AG08396 (cell line): ENCODE measurements around the gene BSN.

Experiments used
- DNase-seq: peaks from one replicate; pipeline ENCODE4 v3.0.0; 2012; ENCODE audit warnings: low spot score, mixed read lengths

Gene BSN

DNA sequence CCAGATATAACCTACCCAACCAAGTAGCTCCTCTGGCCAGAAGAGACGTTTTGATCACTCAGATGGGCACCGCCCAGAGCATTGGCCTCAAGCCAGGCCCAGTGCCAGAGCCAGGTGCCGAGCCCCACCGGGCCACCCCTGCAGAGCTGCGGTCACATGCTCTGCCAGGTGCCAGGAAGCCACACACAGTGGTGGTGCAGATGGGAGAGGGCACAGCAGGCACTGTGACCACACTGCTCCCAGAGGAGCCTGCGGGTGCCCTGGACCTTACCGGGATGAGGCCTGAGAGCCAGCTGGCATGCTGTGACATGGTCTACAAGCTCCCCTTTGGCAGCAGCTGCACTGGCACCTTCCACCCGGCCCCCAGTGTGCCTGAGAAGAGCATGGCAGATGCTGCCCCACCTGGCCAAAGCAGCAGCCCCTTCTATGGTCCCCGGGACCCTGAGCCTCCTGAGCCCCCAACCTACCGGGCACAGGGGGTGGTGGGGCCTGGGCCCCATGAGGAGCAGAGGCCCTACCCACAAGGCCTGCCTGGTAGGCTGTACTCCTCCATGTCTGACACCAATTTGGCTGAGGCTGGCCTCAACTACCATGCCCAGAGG is 100.8 kb downstream of the BSN start:
- DNase-seq = no peak

- DNase-seq = no peak
These were observed 101.5 kb downstream of the BSN start for GRCh38 chr3:49655731-49656285.

GRCh38 chr3:49656541-49657112 is 102.3 kb downstream of the BSN start:
- DNase-seq = no peak

DNA sequence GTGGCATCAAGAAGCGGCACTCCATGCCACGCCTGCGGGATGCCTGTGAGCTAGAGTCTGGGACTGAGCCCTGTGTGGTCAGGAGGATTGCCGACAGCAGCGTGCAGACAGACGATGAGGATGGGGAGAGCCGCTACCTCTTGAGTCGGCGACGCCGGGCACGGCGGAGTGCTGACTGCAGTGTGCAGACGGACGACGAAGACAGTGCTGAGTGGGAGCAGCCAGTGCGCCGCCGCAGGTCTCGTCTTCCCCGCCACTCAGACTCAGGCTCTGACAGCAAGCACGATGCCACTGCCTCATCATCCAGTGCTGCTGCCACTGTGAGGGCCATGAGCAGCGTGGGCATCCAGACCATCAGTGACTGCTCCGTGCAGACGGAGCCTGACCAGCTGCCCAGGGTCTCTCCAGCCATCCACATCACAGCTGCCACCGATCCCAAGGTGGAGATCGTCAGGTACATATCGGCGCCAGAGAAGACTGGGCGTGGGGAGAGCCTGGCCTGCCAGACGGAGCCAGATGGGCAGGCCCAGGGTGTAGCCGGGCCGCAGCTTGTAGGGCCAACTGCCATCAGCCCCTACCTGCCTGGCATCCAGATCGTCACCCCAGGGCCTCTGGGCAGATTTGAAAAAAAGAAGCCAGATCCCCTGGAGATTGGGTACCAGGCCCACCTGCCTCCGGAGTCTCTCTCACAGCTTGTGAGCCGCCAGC is 103.1 kb downstream of the BSN start:
- DNase-seq = no peak

- DNase-seq = no peak
These were observed 104.4 kb downstream of the BSN start for GRCh38 chr3:49658711-49659110.

DNA sequence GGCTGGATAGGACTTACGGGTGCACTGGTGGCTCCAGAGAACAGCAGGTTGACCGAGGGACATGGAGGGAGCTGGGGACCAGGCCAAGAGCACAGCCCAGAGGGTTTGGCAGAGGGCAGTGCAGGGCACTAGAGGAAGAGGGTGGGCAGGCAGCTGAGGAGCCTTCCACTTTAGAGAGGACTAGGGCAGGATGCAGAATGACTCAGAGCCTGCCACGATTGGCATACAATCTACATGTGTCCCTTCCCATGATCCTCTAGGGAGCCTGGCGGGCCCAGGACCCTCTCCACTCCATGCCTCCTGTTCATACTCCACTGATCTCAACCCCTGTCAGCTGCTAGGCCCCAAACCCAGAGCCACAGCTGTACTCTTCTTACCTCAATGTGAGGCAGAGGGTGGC is 105.5 kb downstream of the BSN start:
- no peak for DNase-seq

DNA sequence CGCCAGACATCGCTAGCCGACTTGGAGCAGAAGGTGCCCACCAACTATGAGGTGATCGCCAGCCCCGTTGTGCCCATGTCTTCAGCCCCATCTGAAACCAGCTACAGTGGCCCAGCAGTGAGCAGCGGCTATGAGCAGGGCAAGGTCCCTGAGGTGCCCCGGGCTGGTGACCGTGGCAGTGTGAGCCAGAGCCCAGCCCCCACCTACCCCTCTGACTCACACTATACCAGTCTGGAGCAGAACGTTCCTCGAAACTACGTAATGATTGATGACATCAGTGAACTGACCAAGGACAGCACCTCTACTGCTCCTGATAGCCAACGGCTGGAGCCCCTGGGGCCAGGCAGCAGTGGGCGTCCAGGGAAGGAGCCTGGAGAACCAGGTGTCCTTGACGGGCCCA is 107.0 kb downstream of the BSN start:
- no peak for DNase-seq

- no peak for DNase-seq
These were observed 107.7 kb downstream of the BSN start for GRCh38 chr3:49662021-49662420.

DNA sequence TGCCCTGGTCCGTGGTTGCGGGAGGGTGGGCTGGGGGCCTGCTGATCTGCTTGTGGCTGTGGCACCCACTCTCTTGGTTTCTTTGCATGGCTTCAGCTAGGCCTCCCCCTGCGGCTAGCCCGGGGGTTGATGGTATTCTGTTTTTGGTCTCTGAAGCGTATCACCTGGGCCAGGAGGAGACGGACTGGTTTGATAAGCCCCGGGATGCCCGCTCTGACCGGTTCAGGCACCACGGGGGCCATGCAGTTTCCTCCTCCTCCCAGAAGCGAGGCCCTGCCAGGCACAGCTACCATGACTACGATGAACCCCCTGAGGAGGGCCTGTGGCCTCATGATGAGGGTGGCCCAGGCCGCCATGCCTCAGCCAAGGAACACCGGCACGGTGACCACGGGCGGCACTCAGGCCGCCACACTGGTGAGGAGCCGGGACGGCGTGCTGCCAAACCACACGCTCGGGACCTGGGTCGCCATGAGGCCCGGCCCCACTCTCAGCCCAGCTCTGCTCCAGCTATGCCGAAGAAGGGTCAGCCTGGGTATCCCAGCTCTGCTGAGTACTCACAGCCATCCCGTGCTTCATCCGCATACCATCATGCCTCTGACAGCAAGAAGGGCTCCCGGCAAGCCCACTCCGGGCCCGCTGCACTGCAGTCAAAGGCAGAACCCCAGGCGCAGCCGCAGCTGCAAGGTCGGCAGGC is 108.6 kb downstream of the BSN start:
- DNase-seq = no peak

- no peak for DNase-seq
These were observed 109.6 kb downstream of the BSN start for GRCh38 chr3:49663831-49664230.

DNA sequence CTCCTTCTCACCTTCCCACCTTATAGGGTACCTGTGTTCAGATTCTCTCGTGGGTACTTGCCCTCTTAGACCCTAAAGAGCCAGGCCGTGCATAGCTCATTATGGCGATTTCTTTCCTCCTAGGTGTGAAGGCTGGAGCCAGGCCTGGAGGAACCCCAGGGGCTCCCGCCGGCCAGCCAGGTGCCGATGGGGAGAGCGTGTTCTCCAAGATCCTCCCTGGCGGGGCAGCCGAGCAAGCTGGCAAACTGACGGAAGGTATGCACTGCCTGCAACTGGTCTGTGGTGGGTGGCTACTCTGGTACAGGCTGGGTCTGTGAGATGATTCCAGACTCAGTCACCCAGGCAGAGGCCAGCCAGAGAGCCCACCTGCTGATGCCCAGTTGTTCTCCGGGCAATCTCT is 110.0 kb downstream of the BSN start:
- no peak for DNase-seq

DNA sequence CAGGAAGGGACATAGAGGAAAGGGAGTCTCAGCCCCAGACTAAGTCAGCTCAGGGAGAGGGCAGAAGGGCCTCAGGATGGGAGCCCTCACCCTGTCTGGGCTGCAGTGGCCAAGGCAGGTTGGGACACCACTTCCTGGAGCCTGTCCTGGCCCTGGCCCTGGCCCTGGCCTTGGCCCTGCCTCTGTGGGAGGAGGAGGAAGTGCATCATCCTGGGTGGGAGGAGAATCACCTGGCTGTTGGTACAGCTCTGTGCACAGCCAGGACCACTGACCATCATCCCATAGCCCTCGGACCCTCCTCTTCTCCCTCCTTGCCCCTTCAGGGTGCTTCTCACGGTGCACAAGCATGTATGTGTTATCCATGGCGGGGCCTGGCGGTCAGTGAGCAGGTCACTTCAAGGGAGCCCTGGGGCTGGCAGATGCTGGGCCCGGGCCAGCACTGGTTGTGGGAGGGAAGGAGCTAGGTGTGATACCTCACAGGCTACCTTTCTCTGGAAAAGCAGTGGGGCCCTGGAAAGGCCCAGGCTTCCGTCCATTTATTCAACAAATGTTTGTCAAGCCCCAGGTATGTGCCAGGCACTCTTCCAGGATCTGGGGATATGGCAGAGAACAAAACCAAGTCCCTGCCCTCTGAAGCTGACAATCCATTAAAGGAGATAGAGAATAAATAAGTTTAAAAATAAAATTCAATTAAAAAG is 111.7 kb downstream of the BSN start:
- no peak for DNase-seq

DNA sequence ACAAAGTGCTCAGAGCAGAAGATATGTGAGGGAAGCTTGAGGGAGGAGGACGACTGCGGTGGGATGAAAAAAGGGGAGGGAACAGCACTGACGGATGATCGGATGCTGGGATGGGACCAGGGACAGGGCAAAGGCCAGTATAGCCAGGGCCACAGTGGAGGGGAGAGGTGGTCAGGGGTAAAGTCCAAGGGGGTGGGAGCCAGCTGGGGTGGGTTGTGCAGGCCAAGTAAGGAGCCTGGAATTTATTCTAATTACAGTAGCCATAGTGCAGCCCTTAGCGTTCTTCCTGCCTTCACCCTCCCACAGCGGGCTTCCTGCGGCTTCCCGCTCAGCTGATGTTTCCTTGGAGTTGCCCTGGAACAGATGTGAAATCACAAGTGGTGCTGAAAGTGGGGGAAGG is 112.3 kb downstream of the BSN start:
- no peak for DNase-seq

DNA sequence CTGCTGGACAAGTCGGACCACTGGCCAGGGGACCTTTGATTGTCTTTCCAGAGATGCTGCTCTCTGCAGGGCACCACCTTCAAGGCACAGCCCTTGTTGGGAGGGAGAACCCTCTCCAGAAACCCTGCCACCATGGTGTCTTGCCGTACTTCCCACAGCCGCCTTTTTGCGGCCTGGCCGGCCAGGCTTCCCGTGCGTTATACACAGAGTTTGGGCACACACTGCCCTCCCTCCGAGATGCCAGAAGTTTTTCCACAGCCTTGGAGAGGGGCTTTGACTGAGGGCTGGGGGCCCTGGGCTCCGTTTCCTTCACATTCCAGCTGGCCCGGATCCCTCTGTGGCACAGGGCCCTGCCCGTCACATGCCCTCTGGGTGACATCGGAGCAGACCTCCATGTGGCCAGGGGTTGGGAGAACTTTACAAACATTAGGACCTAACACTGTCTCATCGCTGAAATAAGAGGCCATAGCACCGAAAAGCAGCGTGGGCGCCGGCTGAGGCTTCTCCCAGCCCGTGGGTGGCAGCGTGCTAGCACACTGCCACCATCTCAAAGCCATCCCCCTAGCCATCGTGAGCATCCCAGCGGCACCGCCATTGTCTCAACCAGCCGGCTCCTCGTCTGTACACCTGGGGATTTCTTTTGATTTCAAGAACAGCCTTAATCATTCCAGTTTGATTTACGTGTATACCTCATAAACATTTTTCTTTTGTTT is 113.6 kb downstream of the BSN start:
- no peak for DNase-seq

- peak; percentile 29 for DNase-seq
These were observed 114.1 kb downstream of the BSN start for GRCh38 chr3:49668414-49668797.

DNA sequence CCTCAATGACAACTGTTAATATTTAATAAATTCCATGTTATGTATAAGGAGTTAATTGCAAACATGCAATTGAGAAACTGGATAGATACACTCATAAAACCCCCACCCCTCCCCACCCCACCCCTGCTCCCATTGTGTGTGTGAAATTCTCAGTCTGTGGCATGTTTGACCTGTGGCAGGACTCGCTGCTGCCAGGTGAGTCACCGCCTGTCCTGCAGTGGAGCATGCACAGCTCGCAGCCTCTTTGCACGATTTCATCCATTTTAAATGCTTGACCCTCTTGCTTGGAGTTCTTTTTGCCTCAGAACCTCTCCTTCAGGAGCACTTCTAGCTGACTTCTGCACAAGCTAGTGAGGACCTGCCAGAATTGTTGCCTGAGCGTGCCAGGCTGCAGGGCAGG is 114.6 kb downstream of the BSN start:
- DNase-seq = no peak

DNA sequence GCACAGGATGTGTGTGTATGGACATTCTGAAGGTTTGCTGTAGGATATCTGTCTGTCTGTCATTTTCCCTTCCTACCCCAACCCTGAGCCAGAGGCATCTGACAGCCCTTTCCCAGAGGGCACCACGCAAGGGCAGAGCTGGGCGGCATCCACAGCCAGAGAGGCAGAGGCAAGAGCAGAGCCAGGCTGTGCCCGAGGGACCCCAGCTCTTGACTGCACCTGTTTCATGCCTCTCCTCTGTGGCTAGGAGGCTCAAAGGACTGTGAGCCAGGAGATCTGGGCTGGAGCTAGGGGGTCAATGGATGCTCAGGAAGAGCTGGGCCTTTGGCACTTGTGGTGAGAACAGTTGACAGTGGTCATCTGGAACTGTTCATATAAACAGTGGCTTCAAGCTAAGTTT is 115.1 kb downstream of the BSN start:
- no peak for DNase-seq

DNA sequence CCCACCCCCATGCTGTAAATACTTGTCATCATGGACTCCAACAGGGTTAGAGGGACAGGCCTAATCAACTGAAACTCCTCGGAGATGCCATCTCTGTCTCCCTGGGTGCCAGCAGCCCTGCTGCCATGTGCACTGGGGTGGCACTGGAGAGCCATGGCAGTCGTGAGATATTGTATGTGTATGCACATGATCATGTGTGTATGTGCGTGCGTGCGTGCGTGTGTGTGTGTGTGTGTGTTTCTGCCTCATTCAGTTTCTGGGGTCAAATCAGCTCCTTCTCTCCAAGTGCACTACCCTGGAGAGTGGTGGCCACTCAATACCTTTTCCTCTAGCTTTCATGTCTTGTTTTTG is 116.6 kb downstream of the BSN start:
- DNase-seq = no peak

- DNase-seq = peak; percentile 81
These were observed 117.3 kb downstream of the BSN start for GRCh38 chr3:49671291-49672288.

GRCh38 chr3:49673121-49673714 is 118.9 kb downstream of the BSN start:
- DNase-seq = no peak
